Ectodermal cell (in vitro differentiated cells): ENCODE measurements around the gene AOC1.

Experiments
- H3K27ac ChIP-seq: 2 replicates; pipeline ENCODE4 v1.7.0; 2013; ENCODE audit warnings: mild to moderate bottlenecking, low read depth, low read length; ENCODE audit not compliant: insufficient read depth, poor library complexity, severe bottlenecking
- H3K27me3 ChIP-seq: 2 replicates; pipeline ENCODE4 v1.7.0; 2013; ENCODE audit warnings: mild to moderate bottlenecking, low read length; ENCODE audit not compliant: insufficient read depth, control insufficient read depth, poor library complexity, severe bottlenecking
- H3K36me3 ChIP-seq: one replicate; pipeline ENCODE4 v1.7.0; 2013; ENCODE audit warnings: low read length; ENCODE audit not compliant: control insufficient read depth, insufficient read depth
- H3K4me1 ChIP-seq: one replicate; pipeline ENCODE4 v1.7.0; 2013; ENCODE audit warnings: low read length; ENCODE audit not compliant: control insufficient read depth, insufficient read depth
- H3K4me3 ChIP-seq: 2 replicates; pipeline ENCODE4 v1.7.0; 2013; ENCODE audit warnings: low read depth, low read length, control low read depth; ENCODE audit not compliant: insufficient read depth
- H3K9me3 ChIP-seq: 2 replicates; pipeline ENCODE4 v1.7.0; 2013; ENCODE audit warnings: mild to moderate bottlenecking, low read length, moderate library complexity; ENCODE audit not compliant: control insufficient read depth
- WGBS, 2 experiments: methylation state at CpG; one replicate each; pipeline ENCODE4 v1.1.7; 2013; ENCODE audit warnings: missing lambda C conversion rate in 2 of 2; 5-methylcytosine and 5-hydroxymethylcytosine counted together

AOC1 gene

DNA sequence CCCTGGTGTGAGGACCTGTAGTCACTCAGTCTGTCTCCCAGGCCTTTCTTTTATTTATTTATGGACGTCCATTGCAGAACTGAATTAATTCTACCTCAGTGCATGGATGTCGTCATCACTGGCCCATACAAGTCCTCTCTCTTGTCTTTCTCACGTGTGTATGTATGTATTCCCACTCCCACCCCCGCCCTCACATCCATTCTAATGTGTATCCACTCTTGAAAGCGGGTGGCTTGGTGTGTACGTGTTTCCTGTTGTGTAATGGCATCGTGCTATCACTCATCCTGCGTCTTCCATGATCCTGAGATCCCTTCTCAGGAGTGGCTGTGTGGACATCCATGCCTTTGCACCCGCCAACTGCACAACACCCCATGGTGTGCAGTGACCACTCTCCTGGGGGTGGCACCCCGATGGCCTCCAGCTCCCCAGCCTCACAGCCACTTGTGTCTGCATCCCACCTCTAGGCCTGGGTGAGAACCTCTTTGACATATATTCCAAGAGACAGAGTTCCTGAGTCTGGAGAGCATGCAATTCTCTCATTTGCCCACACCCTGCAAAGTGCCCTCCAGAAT lies 3.0 kb upstream of the AOC1 start:
- Histone ChIP-seq H3K27ac (no peak overlapping the region), H3K4me1 (peaks cover 9% of the 10 kb centered on the region), H3K4me3 (no peak overlapping the region), H3K36me3 (no peaks in the 10 kb centered on the region), H3K9me3 (no peaks in the 10 kb centered on the region), H3K27me3 (no peaks in the 10 kb centered on the region)
- 92 to 93% methylated on average over 10 of the region's 10 CpGs for WGBS, 2 experiments

DNA sequence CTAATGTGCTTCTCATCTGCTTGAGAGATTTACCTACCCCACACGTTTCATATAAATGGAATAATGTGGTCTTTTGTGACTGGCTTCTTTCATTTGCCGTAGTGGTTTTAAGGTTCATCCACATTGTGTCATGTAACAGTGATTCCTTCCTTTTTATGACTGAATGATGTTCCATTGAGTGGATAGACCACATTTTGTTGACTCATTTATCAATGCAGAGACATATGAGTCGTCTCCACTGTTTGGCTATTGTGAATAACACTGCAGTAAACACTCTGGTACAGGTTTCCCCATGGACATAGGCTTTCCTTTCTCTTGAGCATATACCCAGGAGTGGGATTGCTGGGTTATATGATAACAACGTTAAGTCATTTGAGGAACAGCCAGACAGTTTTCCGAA lies 2.0 kb upstream of the AOC1 start:
- WGBS, 2 experiments, result 96 to 98% methylated on average over 5 of the region's 5 CpGs
- Histone ChIP-seq H3K27me3 (no peaks in the 10 kb centered on the region), H3K4me1 (peaks cover 16% of the 10 kb centered on the region), H3K27ac (no peak overlapping the region), H3K36me3 (no peaks in the 10 kb centered on the region), H3K4me3 (no peak overlapping the region), H3K9me3 (no peaks in the 10 kb centered on the region)

DNA sequence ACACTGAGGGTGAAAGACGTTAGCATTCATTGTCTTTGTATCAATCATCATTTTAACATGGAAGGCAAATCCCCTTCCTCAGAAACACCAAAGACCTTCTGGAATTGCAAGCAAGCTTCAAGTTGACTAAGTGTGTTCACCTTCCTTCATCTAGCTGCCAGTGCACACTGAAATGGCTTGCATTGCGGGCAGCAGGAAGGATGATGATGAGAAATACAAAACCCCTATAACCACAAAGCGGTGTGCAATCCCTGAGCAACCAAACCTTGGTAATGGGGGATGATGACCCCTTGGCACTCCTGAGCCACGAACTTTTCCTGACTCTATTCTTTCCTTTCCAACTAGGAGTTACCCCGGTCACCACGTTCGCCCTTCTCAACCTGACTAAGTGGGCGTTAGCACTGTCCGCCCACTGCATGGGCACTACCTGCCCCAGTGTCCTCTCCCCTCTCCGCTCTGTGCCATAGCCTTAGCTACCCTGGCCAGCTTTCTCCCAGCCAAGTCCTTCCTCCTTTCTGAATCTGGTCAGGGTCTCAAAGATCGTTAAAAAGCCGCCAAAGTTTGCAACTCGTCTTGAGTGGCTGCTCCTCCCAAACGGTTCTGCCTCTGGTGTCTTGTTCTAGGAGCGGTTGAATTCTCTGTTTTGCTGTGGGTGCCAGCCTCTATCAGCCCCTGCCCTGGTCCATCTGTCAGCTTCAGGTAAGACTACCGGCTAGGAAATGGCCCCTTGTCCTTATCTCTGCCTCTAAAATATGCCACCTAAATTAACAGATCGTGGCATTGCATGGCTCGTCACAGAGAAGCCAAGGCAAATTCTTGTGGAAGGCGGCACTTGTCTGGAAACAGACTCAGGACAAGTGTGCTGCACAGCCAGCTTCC lies 586 bp upstream of the AOC1 start:
- Histone ChIP-seq H3K27me3 (no peaks in the 10 kb centered on the region), H3K9me3 (no peaks in the 10 kb centered on the region), H3K27ac (no peak overlapping the region), H3K4me1 (peaks cover 9% of the 10 kb centered on the region), H3K36me3 (no peaks in the 10 kb centered on the region), H3K4me3 (no peak overlapping the region)
- WGBS, 2 experiments, result 90 to 91% methylated on average over 19 of the region's 19 CpGs

DNA sequence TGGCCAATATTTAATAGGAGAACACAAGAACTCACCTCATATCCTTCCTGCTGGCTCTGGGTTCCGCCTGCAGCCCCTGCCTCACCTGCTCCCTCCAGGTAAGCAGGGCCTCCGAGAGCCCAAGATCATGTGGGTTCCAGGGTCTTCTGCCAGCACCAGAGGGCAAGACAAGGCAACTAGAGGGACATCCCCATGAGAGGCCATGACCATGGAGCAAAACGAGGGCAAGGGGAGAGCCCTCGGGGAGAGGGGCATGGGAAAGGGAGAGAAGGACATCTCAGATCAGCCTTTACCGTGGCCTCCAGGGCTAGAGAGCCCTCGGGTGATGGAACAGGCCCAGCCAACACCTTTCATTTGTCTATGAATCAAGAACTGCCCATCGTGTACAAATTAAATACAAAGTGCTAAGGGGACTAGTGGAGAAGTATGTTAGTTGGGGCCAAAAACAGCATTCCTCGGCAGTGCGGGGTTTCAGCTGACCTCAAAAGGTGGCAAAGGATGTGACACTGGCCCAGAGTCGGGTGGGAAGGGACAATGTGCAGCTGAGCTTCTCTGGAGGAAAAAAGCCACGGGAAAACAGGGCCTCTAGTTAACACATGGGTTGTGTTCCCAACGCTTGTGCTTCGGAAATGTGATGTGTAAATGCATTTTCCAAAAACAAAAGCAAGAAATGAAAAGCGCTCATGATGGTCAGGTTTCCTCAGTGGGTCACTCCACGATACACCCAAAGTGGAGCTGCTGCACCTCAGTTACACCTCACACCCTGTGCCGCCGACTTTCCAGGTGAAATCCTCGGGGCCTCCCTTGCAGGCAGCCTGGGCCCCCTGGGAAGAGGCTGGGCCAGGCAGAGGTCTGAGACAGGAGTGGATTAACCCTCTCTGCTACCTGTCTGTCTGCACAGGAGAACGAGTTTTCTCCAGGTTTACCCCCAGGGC lies 2.0 kb downstream of the AOC1 start:
- Histone ChIP-seq H3K4me1 (peaks cover 9% of the 10 kb centered on the region), H3K9me3 (no peaks in the 10 kb centered on the region), H3K36me3 (no peaks in the 10 kb centered on the region), H3K4me3 (no peak overlapping the region), H3K27me3 (no peaks in the 10 kb centered on the region), H3K27ac (no peak overlapping the region)
- 85 to 87% methylated on average over 19 of the region's 19 CpGs for WGBS, 2 experiments

DNA sequence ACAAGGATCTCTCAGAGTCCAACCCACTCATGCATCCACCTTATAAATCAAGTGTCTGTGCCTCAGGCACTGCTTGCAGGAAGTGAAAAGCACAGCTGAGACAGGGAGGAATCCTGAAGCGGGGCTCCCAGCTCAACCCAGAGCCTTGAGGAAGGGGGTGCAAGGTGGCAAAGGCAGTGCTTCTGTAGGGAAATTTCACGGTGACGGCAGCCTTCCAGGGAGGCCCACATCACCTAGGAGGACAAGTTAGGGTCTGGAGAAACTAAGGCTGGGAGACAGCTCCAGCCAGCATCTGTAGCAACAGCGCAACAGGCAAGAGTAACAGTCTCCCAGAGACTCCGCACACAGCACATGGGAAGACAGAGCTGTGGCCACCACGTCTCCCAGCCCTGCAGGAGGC lies 2.7 kb downstream of the AOC1 start:
- Histone ChIP-seq H3K36me3 (no peaks in the 10 kb centered on the region), H3K27me3 (no peaks in the 10 kb centered on the region), H3K4me3 (no peak overlapping the region), H3K9me3 (no peaks in the 10 kb centered on the region), H3K27ac (no peak overlapping the region), H3K4me1 (peaks cover 9% of the 10 kb centered on the region)
- WGBS, 2 experiments, result 85 to 90% methylated on average over 6 of the region's 6 CpGs

DNA sequence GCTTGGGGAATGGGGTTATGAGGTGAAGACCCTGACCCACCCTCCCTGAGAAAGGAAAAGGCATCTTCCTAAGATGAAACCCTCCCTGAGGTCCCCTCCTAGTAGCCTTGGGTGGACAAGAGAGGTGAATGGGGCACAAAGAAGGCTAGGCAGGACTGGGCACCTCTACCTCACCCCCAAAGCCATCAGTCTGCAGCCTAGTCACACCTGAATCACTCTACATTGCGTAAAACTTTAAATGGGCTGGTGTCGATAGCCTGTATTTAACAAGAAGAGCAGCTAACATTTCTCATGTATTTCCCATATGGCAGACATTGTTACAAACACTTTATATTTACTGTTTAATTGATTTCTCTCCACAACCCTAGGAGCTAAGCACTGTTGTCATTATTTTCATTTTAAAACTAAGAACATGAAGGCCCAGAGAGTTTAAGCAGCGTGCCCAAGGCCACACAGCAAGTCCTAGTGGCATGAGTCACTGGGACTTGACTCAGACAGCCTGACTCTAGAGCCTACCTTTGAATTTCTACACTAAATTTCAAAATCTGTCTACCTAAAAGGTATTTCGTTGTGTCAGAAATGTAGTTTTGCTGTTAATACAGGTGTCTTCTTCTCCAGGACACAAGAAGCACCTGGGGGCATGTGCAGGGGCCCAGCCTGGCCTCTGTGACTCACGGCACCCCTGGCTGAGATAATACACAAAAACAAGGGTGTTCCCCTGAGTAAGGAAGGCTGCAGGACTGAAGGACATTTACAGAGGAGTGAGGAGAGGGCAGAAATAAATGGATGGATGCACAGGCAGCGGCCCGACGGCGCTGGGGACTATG lies 3.4 kb downstream of the AOC1 start:
- Histone ChIP-seq H3K4me3 (no peak overlapping the region), H3K4me1 (peaks cover 9% of the 10 kb centered on the region), H3K27ac (no peak overlapping the region), H3K36me3 (no peaks in the 10 kb centered on the region), H3K9me3 (no peaks in the 10 kb centered on the region), H3K27me3 (no peaks in the 10 kb centered on the region)
- 85 to 86% methylated on average over 9 of the region's 9 CpGs for WGBS, 2 experiments

DNA sequence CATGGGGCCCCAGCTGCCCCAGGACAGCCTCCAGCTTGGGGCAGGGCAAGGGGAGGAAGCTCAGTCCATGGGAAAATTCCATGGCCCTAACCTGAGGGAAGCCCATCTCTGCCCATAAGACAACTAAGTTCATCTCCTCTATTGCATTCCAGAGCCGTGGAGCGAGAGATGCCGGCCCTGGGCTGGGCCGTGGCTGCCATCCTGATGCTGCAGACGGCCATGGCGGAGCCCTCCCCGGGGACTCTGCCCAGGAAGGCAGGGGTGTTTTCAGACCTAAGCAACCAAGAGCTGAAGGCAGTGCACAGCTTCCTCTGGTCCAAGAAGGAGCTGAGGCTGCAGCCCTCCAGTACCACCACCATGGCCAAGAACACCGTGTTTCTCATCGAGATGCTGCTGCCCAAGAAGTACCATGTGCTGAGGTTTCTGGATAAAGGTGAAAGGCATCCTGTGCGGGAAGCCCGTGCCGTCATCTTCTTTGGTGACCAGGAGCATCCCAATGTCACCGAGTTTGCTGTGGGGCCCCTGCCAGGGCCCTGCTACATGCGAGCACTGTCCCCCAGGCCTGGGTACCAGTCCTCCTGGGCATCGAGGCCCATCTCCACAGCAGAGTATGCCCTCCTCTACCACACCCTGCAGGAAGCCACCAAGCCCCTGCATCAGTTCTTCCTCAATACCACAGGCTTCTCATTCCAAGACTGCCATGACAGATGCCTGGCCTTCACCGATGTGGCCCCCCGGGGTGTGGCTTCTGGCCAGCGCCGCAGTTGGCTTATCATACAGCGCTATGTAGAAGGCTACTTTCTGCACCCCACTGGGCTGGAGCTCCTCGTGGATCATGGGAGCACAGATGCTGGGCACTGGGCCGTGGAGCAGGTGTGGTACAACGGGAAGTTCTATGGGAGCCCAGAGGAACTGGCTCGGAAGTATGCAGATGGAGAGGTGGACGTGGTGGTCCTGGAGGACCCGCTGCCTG lies 4.3 kb downstream of the AOC1 start:
- H3K4me1 ChIP-seq, result peaks cover 9% of the 10 kb centered on the region
- H3K36me3 ChIP-seq, result no peaks in the 10 kb centered on the region
- H3K9me3 ChIP-seq, result no peaks in the 10 kb centered on the region
- 93% methylated on average over 26 of the region's 26 CpGs for WGBS, 2 experiments
- H3K27me3 ChIP-seq, result no peaks in the 10 kb centered on the region
- H3K27ac ChIP-seq, result no peak overlapping the region
- no peak overlapping the region for H3K4me3 ChIP-seq

DNA sequence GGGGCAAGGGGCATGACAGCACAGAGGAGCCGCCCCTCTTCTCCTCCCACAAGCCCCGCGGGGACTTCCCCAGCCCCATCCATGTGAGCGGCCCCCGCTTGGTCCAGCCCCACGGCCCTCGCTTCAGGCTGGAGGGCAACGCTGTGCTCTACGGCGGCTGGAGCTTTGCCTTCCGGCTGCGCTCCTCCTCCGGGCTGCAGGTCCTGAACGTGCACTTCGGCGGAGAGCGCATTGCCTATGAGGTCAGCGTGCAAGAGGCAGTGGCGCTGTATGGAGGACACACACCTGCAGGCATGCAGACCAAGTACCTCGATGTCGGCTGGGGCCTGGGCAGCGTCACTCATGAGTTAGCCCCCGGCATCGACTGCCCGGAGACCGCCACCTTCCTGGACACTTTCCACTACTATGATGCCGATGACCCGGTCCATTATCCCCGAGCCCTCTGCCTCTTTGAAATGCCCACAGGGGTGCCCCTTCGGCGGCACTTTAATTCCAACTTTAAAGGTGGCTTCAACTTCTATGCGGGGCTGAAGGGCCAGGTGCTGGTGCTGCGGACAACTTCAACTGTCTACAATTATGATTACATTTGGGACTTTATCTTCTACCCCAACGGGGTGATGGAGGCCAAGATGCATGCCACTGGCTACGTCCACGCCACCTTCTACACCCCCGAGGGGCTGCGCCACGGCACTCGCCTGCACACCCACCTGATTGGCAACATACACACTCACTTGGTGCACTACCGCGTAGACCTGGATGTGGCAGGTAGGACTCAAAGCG lies 5.1 kb downstream of the AOC1 start:
- no peaks in the 10 kb centered on the region for H3K9me3 ChIP-seq
- no peaks in the 10 kb centered on the region for H3K36me3 ChIP-seq
- H3K27me3 ChIP-seq, result no peaks in the 10 kb centered on the region
- H3K4me3 ChIP-seq, result no peak overlapping the region
- 93 to 96% methylated on average over 43 of the region's 43 CpGs for WGBS, 2 experiments
- peaks cover 9% of the 10 kb centered on the region for H3K4me1 ChIP-seq
- H3K27ac ChIP-seq, result no peak overlapping the region
